ENCODE data around the gene TXNDC11.

TXNDC11 gene

GRCh38 chr16:11752856-11753255 is 10.2 kb upstream of the TXNDC11 start:
- FAIRE-seq: no peak

GRCh38 chr16:11750056-11750455 is 7.4 kb upstream of the TXNDC11 start:
- no peak for FAIRE-seq

- no peak for FAIRE-seq
Observed at GRCh38 chr16:11748404-11749254, 6.0 kb upstream of the TXNDC11 start.

GRCh38 chr16:11747949-11748403 is 5.3 kb upstream of the TXNDC11 start:
- FAIRE-seq: no peak

GRCh38 chr16:11744075-11744470 is 1.4 kb upstream of the TXNDC11 start:
- FAIRE-seq: no peak

GRCh38 chr16:11743308-11744074 is 834 bp upstream of the TXNDC11 start:
- FAIRE-seq: no peak

- no peak for FAIRE-seq
Observed at GRCh38 chr16:11742093-11742535, 543 bp downstream of the TXNDC11 start.

- FAIRE-seq: no peak
Observed at GRCh38 chr16:11740567-11740966, 2.1 kb downstream of the TXNDC11 start.

GRCh38 chr16:11738742-11739544 is 3.7 kb downstream of the TXNDC11 start:
- no peak for FAIRE-seq

GRCh38 chr16:11737713-11738112 is 4.9 kb downstream of the TXNDC11 start:
- no peak for FAIRE-seq

GRCh38 chr16:11736903-11737302 is 5.8 kb downstream of the TXNDC11 start:
- no peak for FAIRE-seq

GRCh38 chr16:11735787-11736186 is 6.9 kb downstream of the TXNDC11 start:
- no peak for FAIRE-seq

- FAIRE-seq: no peak
Observed at GRCh38 chr16:11734653-11735043, 8.0 kb downstream of the TXNDC11 start.

- FAIRE-seq: no peak
Observed at GRCh38 chr16:11734025-11734652, 8.5 kb downstream of the TXNDC11 start.

- FAIRE-seq: no peak
Observed at GRCh38 chr16:11731222-11731621, 11.4 kb downstream of the TXNDC11 start.

GRCh38 chr16:11729787-11730186 is 12.9 kb downstream of the TXNDC11 start:
- FAIRE-seq: no peak

GRCh38 chr16:11727796-11728543 is 14.7 kb downstream of the TXNDC11 start:
- no peak for FAIRE-seq

GRCh38 chr16:11726008-11726407 is 16.6 kb downstream of the TXNDC11 start:
- FAIRE-seq: no peak

GRCh38 chr16:11725457-11725856 is 17.2 kb downstream of the TXNDC11 start:
- no peak for FAIRE-seq

- FAIRE-seq: no peak
Observed at GRCh38 chr16:11722468-11722808, 20.2 kb downstream of the TXNDC11 start.

- no peak for FAIRE-seq
Observed at GRCh38 chr16:11721781-11722467, 20.7 kb downstream of the TXNDC11 start.

Data from A204.1 (cell line).